Measurements from ENCODE around the gene MYBPHL. TPM values are rescaled to one million over a fixed set of nuclear protein-coding genes. Genes with fewer than 3 reads are reported as not detected.

Gene MYBPHL
- polyA plus RNA-seq, 1 of the 3 experiments (the other 2 are of a cell fraction): 0.07 TPM

DNA sequence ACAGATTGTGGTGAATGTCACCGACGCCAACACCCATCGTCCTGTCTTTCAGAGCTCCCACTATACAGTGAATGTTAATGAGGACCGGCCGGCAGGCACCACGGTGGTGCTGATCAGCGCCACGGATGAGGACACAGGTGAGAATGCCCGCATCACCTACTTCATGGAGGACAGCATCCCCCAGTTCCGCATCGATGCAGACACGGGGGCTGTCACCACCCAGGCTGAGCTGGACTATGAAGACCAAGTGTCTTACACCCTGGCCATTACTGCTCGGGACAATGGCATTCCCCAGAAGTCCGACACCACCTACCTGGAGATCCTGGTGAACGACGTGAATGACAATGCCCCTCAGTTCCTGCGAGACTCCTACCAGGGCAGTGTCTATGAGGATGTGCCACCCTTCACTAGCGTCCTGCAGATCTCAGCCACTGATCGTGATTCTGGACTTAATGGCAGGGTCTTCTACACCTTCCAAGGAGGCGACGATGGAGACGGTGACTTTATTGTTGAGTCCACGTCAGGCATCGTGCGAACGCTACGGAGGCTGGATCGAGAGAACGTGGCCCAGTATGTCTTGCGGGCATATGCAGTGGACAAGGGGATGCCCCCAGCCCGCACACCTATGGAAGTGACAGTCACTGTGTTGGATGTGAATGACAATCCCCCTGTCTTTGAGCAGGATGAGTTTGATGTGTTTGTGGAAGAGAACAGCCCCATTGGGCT lies 54.5 kb downstream of the MYBPHL start (continued):
- TF ChIP-seq TEAD4 (IDR thresholded peaks at IDR 0.05; ENCODE audit: borderline replicate concordance, insufficient read depth) (no peak), YY1 (IDR thresholded peaks at IDR 0.05; ENCODE audit: low read depth) (no peak), MXI1 (IDR thresholded peaks at IDR 0.05; ENCODE audit: low read depth, low read length) (no peak), JUND (IDR thresholded peaks at IDR 0.05) (no peak)
- TF ChIP-seq, protein P1, sequence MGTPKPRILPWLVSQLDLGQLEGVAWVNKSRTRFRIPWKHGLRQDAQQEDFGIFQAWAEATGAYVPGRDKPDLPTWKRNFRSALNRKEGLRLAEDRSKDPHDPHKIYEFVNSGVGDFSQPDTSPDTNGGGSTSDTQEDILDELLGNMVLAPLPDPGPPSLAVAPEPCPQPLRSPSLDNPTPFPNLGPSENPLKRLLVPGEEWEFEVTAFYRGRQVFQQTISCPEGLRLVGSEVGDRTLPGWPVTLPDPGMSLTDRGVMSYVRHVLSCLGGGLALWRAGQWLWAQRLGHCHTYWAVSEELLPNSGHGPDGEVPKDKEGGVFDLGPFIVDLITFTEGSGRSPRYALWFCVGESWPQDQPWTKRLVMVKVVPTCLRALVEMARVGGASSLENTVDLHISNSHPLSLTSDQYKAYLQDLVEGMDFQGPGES (IDR thresholded peaks at IDR 0.05; ENCODE audit: low read depth, low read length): no peak

DNA sequence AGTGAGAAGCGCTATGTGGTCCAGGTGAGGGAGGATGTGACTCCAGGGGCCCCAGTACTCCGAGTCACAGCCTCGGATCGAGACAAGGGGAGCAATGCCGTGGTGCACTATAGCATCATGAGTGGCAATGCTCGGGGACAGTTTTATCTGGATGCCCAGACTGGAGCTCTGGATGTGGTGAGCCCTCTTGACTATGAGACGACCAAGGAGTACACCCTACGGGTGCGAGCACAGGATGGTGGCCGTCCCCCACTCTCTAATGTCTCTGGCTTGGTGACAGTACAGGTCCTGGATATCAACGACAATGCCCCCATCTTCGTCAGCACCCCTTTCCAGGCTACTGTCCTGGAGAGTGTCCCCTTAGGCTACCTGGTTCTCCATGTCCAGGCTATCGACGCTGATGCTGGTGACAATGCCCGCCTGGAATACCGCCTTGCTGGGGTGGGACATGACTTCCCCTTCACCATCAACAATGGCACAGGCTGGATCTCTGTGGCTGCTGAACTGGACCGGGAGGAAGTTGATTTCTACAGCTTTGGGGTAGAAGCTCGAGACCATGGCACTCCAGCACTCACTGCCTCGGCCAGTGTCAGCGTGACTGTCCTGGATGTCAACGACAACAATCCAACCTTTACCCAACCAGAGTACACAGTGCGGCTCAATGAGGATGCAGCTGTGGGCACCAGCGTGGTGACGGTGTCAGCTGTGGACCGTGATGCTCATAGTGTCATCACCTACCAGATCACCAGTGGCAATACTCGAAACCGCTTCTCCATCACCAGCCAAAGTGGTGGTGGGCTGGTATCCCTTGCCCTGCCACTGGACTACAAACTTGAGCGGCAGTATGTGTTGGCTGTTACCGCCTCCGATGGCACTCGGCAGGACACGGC lies 55.3 kb downstream of the MYBPHL start:
- Histone ChIP-seq H3K4me2 (no peak overlapping the region), H3K9me2 (no peaks in the 10 kb centered on the region), H3F3A (replicated peaks; ENCODE audit: insufficient read depth) (no peaks in the 10 kb centered on the region), H3K9ac (no peak overlapping the region), H3K27me3 (ENCODE audit: insufficient read depth) (no peaks in the 10 kb centered on the region), H2AFZ (ENCODE audit: low read depth) (no peak overlapping the region), H3K4me3 (ENCODE audit: low read depth in 2 of 2, low read length in 1 of 2) (no peak overlapping the region), H3K4me1 (ENCODE audit: control insufficient read depth in 1 of 2, insufficient read depth in 2 of 2, low read depth in 1 of 2, low read length in 1 of 2) (peaks cover 0 to 54% of the 10 kb centered on the region in 2 experiments; a peak in 1 of 4 replicates), H3K27ac (ENCODE audit: low read depth in 2 of 2, low read length in 1 of 2) (no peak overlapping the region), H3K36me3 (replicated peaks in 1 of 2; ENCODE audit: control insufficient read depth in 1 of 2, insufficient read depth in 2 of 2, low read length in 1 of 2) (no peaks in the 10 kb centered on the region), H3K9me3 (no peaks in the 10 kb centered on the region), H4K20me1 (ENCODE audit: insufficient read depth) (no peaks in the 10 kb centered on the region), H3K79me2 (ENCODE audit: insufficient read depth) (no peaks in the 10 kb centered on the region)
- ChIA-PET POLR2A (interaction anchor here (2.9 kb wide), 1 partner anchor 12 kb away, joined by 20 read pairs; no protein-coding TSS in a partner anchor), CTCF (interaction anchor here (0.9 to 5.2 kb wide), 5 partner anchors 11 to 280 kb away, joined by 4 to 30 read pairs (median 17); no protein-coding TSS in a partner anchor)
- TF ChIP-seq EP300 (IDR thresholded peaks at IDR 0.05; ENCODE audit: borderline replicate concordance in 1 of 2, low read depth in 1 of 2, low read length in 1 of 2) (no peak), EZH2phosphoT487 (IDR thresholded peaks at IDR 0.05; ENCODE audit: borderline replicate concordance, low read depth) (no peak), RXRA (IDR thresholded peaks at IDR 0.05; ENCODE audit: borderline replicate concordance, low read depth) (no peak)
- DNase-seq: peak; percentile 4
- 97% methylated on average over 19 of the region's 32 CpGs for WGBS (ENCODE audit: low lambda C conversion rate)

DNA sequence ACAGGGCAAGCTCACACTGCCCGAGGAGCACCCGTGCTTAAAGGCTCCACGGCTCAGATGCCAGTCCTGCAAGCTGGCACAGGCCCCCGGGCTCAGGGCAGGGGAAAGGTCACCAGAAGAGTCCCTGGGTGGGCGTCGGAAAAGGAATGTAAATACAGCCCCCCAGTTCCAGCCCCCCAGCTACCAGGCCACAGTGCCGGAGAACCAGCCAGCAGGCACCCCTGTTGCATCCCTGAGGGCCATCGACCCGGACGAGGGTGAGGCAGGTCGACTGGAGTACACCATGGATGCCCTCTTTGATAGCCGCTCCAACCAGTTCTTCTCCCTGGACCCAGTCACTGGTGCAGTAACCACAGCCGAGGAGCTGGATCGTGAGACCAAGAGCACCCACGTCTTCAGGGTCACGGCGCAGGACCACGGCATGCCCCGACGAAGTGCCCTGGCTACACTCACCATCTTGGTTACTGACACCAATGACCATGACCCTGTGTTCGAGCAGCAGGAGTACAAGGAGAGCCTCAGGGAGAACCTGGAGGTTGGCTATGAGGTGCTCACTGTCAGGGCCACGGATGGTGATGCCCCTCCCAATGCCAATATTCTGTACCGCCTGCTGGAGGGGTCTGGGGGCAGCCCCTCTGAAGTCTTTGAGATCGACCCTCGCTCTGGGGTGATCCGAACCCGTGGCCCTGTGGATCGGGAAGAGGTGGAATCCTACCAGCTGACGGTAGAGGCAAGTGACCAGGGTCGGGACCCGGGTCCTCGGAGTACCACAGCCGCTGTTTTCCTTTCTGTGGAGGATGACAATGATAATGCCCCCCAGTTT lies 56.1 kb downstream of the MYBPHL start:
- peak; percentile 7 for DNase-seq
- POLR2A ChIA-PET: interaction anchor here (1.1 to 2.9 kb wide), 4 partner anchors 11 to 151 kb away, joined by 3 to 20 read pairs (median 4); partner anchors contain the start of genes PSRC1 and SORT1
- peaks cover 0 to 47% of the 10 kb centered on the region in 2 experiments; a peak in 1 of 4 replicates for H3K4me1 ChIP-seq (ENCODE audit: control insufficient read depth in 1 of 2, insufficient read depth in 2 of 2, low read depth in 1 of 2, low read length in 1 of 2)
- TF ChIP-seq TCF12 (IDR thresholded peaks at IDR 0.05) (no peak), ELF1 (IDR thresholded peaks at IDR 0.05) (no peak), NRF1 (IDR thresholded peaks at IDR 0.05; ENCODE audit: low read depth, low read length) (no peak), SIN3A (IDR thresholded peaks at IDR 0.05; ENCODE audit: borderline replicate concordance, low read depth, low read length) (no peak), TEAD4 (IDR thresholded peaks at IDR 0.05; ENCODE audit: borderline replicate concordance, insufficient read depth) (no peak)
- H3K4me2 ChIP-seq: peak overlapping the region; percentile 70
- H4K20me1 ChIP-seq (ENCODE audit: insufficient read depth): no peaks in the 10 kb centered on the region
- H3K4me3 ChIP-seq (ENCODE audit: low read depth in 2 of 2, low read length in 1 of 2): peak overlapping the region; percentile 58 to 70; a peak in 3 of 4 replicates
- H3K9ac ChIP-seq: no peak overlapping the region
- H3K27ac ChIP-seq (ENCODE audit: low read depth in 2 of 2, low read length in 1 of 2): no peak overlapping the region; a peak in 1 of 4 replicates
- no peaks in the 10 kb centered on the region for H3F3A ChIP-seq (replicated peaks; ENCODE audit: insufficient read depth)
- no peaks in the 10 kb centered on the region for H3K9me2 ChIP-seq
- WGBS (ENCODE audit: low lambda C conversion rate): 94% methylated on average over 23 of the region's 33 CpGs
- no peaks in the 10 kb centered on the region for H3K27me3 ChIP-seq (ENCODE audit: insufficient read depth)
- H2AFZ ChIP-seq (ENCODE audit: low read depth): no peak overlapping the region
- no peaks in the 10 kb centered on the region for H3K36me3 ChIP-seq (replicated peaks in 1 of 2; ENCODE audit: control insufficient read depth in 1 of 2, insufficient read depth in 2 of 2, low read length in 1 of 2)
- no peaks in the 10 kb centered on the region for H3K9me3 ChIP-seq
- H3K79me2 ChIP-seq (ENCODE audit: insufficient read depth): no peaks in the 10 kb centered on the region
- CTCF ChIA-PET: interaction anchor here (0.6 to 3.7 kb wide), 9 partner anchors 10 to 281 kb away, joined by 3 to 20 read pairs (median 4); a partner anchor contains a TSS
